Measurements from ENCODE around the gene NAA60. TPM values are rescaled to one million over a fixed set of nuclear protein-coding genes. Genes with fewer than 3 reads are reported as not detected.
"Not testable (repeated sequence)": the region's sequence is repeated elsewhere in the genome, so short reads cannot be mapped to it uniquely, and the experiment has no call there.

The NAA60 gene
- total RNA-seq, 1 donor from 2014 or later: 15.7 TPM

- Histone ChIP-seq H3K4me3 (ENCODE audit: low read length in 3 of 3) (no peak overlapping the region), H3K4me1 (ENCODE audit: control insufficient read depth in 3 of 3, insufficient read depth in 3 of 3, low read length in 3 of 3) (peaks cover 4 to 7% (median 7%) of the 10 kb centered on the region in 3 donors), H3K27ac (ENCODE audit: low read depth, low read length) (no peak overlapping the region), H3K36me3 (ENCODE audit: control insufficient read depth in 3 of 3, insufficient read depth in 3 of 3, low read length in 3 of 3) (peaks cover 1 to 13% (median 4%) of the 10 kb centered on the region in 3 donors), H3K9ac (ENCODE audit: low read depth in 1 of 3, low read length in 3 of 3) (peak overlapping the region in 1 of 3 donors; percentile 25), H3K27me3 (ENCODE audit: control insufficient read depth in 3 of 3, insufficient read depth in 3 of 3, low read length in 3 of 3) (no peaks in the 10 kb centered on the region), H3K9me3 (ENCODE audit: control insufficient read depth in 3 of 3, low read length in 3 of 3) (no peaks in the 10 kb centered on the region)
These were observed 47.6 kb downstream of the NAA60 start for GRCh38 chr16:3490911-3491629.

GRCh38 chr16:3492356-3492755, 48.9 kb downstream of the NAA60 start:
- Histone ChIP-seq H3K27ac (ENCODE audit: low read depth, low read length) (no peak overlapping the region), H3K4me3 (ENCODE audit: low read length in 3 of 3) (no peak overlapping the region), H3K27me3 (ENCODE audit: control insufficient read depth in 3 of 3, insufficient read depth in 3 of 3, low read length in 3 of 3) (no peaks in the 10 kb centered on the region), H3K36me3 (ENCODE audit: control insufficient read depth in 3 of 3, insufficient read depth in 3 of 3, low read length in 3 of 3) (peaks cover 0 to 5% (median 0%) of the 10 kb centered on the region in 3 donors), H3K9ac (ENCODE audit: low read depth in 1 of 3, low read length in 3 of 3) (no peak overlapping the region), H3K4me1 (ENCODE audit: control insufficient read depth in 3 of 3, insufficient read depth in 3 of 3, low read length in 3 of 3) (peaks cover 4 to 7% (median 7%) of the 10 kb centered on the region in 3 donors), H3K9me3 (ENCODE audit: control insufficient read depth in 3 of 3, low read length in 3 of 3) (no peaks in the 10 kb centered on the region)

GRCh38 chr16:3494386-3494973, 51.0 kb downstream of the NAA60 start:
- H3K36me3 ChIP-seq (ENCODE audit: control insufficient read depth in 3 of 3, insufficient read depth in 3 of 3, low read length in 3 of 3): no peaks in the 10 kb centered on the region
- H3K4me3 ChIP-seq (ENCODE audit: low read length in 3 of 3): no peak overlapping the region
- no peaks in the 10 kb centered on the region for H3K9me3 ChIP-seq (ENCODE audit: control insufficient read depth in 3 of 3, low read length in 3 of 3)
- H3K4me1 ChIP-seq (ENCODE audit: control insufficient read depth in 3 of 3, insufficient read depth in 3 of 3, low read length in 3 of 3): peaks cover 4 to 7% (median 7%) of the 10 kb centered on the region in 3 donors
- H3K9ac ChIP-seq (ENCODE audit: low read depth in 1 of 3, low read length in 3 of 3): no peak overlapping the region
- H3K27ac ChIP-seq (ENCODE audit: low read depth, low read length): no peak overlapping the region
- no peaks in the 10 kb centered on the region for H3K27me3 ChIP-seq (ENCODE audit: control insufficient read depth in 3 of 3, insufficient read depth in 3 of 3, low read length in 3 of 3)

DNA sequence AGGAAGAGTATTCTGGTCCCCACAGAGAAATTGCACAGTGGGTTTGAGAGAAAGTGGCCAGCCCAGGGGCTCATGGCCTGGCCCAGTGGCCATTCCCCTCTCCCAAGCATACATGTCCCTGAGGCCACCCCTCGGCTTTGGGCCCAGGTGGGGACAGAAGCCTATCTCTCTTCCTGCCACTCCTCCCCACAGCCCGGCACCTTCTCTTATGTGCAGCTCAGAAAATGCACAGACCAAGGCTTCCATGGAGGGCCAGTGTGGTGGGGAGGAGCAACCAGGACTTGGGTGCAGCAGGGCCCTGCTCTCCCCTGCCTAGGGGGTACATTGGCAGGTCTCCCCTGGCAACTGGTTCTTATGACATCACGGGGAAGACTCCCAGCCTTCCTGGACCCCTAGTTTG, 51.7 kb downstream of the NAA60 start, which contains the start of gene C16orf90:
TSS of gene C16orf90 (minus strand) at position 314 of the 400 bp plus-strand sequence. CDS start at position 246, 68 bp downstream.
- H3K27me3 ChIP-seq (ENCODE audit: control insufficient read depth in 3 of 3, insufficient read depth in 3 of 3, low read length in 3 of 3): no peaks in the 10 kb centered on the region
- no peak within 1 kb of the TSS for H3K4me3 ChIP-seq (ENCODE audit: low read length in 3 of 3)
- no peaks in the 10 kb centered on the region for H3K9me3 ChIP-seq (ENCODE audit: control insufficient read depth in 3 of 3, low read length in 3 of 3)
- H3K4me1 ChIP-seq (ENCODE audit: control insufficient read depth in 3 of 3, insufficient read depth in 3 of 3, low read length in 3 of 3): peaks cover 4 to 7% (median 7%) of the 10 kb centered on the region in 3 donors
- H3K27ac ChIP-seq (ENCODE audit: low read depth, low read length): no peak within 1 kb of the TSS
- no peaks in the 10 kb centered on the region for H3K36me3 ChIP-seq (ENCODE audit: control insufficient read depth in 3 of 3, insufficient read depth in 3 of 3, low read length in 3 of 3)
- no peak within 1 kb of the TSS for H3K9ac ChIP-seq (ENCODE audit: low read depth in 1 of 3, low read length in 3 of 3)

GRCh38 chr16:3496386-3496785, 52.9 kb downstream of the NAA60 start:
- H3K36me3 ChIP-seq (ENCODE audit: control insufficient read depth in 3 of 3, insufficient read depth in 3 of 3, low read length in 3 of 3): no peaks in the 10 kb centered on the region
- H3K27me3 ChIP-seq (ENCODE audit: control insufficient read depth in 3 of 3, insufficient read depth in 3 of 3, low read length in 3 of 3): no peaks in the 10 kb centered on the region
- no peak overlapping the region for H3K9ac ChIP-seq (ENCODE audit: low read depth in 1 of 3, low read length in 3 of 3)
- H3K27ac ChIP-seq (ENCODE audit: low read depth, low read length): no peak overlapping the region
- H3K4me3 ChIP-seq (ENCODE audit: low read length in 3 of 3): no peak overlapping the region
- H3K4me1 ChIP-seq (ENCODE audit: control insufficient read depth in 3 of 3, insufficient read depth in 3 of 3, low read length in 3 of 3): peaks cover 3 to 8% (median 3%) of the 10 kb centered on the region in 3 donors
- no peaks in the 10 kb centered on the region for H3K9me3 ChIP-seq (ENCODE audit: control insufficient read depth in 3 of 3, low read length in 3 of 3)

DNA sequence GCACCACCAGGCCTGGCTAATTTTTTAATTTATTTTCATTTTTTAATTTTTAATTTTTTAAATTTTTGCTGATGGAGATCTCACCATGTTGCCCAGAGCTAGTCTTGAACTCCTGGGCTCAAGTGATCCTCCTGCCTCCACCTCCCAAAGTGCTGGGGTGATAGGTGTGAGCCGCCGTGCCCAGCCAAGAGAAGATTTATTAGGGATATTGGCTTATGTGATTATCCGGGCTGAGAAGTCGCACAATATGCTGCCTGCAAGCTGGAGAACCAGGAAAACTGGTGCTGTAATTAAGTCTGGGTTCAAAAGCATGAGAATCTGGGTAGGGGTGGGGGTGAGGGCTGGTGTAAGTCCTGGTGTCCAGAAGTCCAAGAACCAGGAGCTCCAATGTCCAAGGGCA, 54.3 kb downstream of the NAA60 start:
- no peak overlapping the region for H3K27ac ChIP-seq (ENCODE audit: low read depth, low read length)
- no peaks in the 10 kb centered on the region for H3K9me3 ChIP-seq (ENCODE audit: control insufficient read depth in 3 of 3, low read length in 3 of 3)
- no peak overlapping the region for H3K9ac ChIP-seq (ENCODE audit: low read depth in 1 of 3, low read length in 3 of 3)
- no peaks in the 10 kb centered on the region for H3K36me3 ChIP-seq (ENCODE audit: control insufficient read depth in 3 of 3, insufficient read depth in 3 of 3, low read length in 3 of 3)
- no peak overlapping the region for H3K4me3 ChIP-seq (ENCODE audit: low read length in 3 of 3)
- no peaks in the 10 kb centered on the region for H3K27me3 ChIP-seq (ENCODE audit: control insufficient read depth in 3 of 3, insufficient read depth in 3 of 3, low read length in 3 of 3)
- H3K4me1 ChIP-seq (ENCODE audit: control insufficient read depth in 3 of 3, insufficient read depth in 3 of 3, low read length in 3 of 3): peaks cover 8 to 13% (median 10%) of the 10 kb centered on the region in 3 donors

DNA sequence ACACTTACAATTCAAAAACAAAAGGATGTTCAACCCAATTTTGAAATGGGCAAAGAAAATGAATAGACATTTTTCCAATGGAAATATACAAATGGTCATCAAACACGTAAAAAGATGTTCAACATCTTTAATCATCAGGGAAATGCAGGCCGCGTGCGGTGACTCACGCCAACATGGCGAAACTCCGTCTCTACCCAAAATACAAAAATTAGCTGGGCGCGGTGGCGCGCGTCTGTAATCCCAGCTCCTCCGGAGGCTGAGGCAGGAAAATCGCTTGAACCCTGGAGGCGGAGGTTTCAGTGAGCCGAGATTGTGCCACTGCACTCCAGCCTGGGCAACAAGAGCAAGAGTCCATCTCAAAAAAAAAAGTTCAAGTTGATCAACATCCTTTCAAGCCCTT, 55.5 kb downstream of the NAA60 start:
- Histone ChIP-seq H3K4me3 (ENCODE audit: low read length in 3 of 3) (no peak overlapping the region), H3K4me1 (ENCODE audit: control insufficient read depth in 3 of 3, insufficient read depth in 3 of 3, low read length in 3 of 3) (peaks cover 8 to 13% (median 10%) of the 10 kb centered on the region in 3 donors), H3K9ac (ENCODE audit: low read depth in 1 of 3, low read length in 3 of 3) (no peak overlapping the region), H3K36me3 (ENCODE audit: control insufficient read depth in 3 of 3, insufficient read depth in 3 of 3, low read length in 3 of 3) (no peaks in the 10 kb centered on the region), H3K9me3 (ENCODE audit: control insufficient read depth in 3 of 3, low read length in 3 of 3) (no peaks in the 10 kb centered on the region), H3K27ac (ENCODE audit: low read depth, low read length) (no peak overlapping the region), H3K27me3 (ENCODE audit: control insufficient read depth in 3 of 3, insufficient read depth in 3 of 3, low read length in 3 of 3) (no peaks in the 10 kb centered on the region)

GRCh38 chr16:3501412-3501761, 57.9 kb downstream of the NAA60 start:
- H3K4me3 ChIP-seq (ENCODE audit: low read length in 3 of 3): peak overlapping the region; percentile 87 to 95 (median 92)
- H3K27ac ChIP-seq (ENCODE audit: low read depth, low read length): not testable (repeated sequence)

GRCh38 chr16:3501783-3502400, 58.4 kb downstream of the NAA60 start:
- peaks cover 0 to 12% (median 6%) of the 10 kb centered on the region in 3 donors for H3K36me3 ChIP-seq (ENCODE audit: control insufficient read depth in 3 of 3, insufficient read depth in 3 of 3, low read length in 3 of 3)
- no peaks in the 10 kb centered on the region for H3K9me3 ChIP-seq (ENCODE audit: control insufficient read depth in 3 of 3, low read length in 3 of 3)
- peak overlapping the region in 2 of 3 donors; percentile 76 to 85 for H3K9ac ChIP-seq (ENCODE audit: low read depth in 1 of 3, low read length in 3 of 3)
- no peaks in the 10 kb centered on the region for H3K27me3 ChIP-seq (ENCODE audit: control insufficient read depth in 3 of 3, insufficient read depth in 3 of 3, low read length in 3 of 3)
- H3K27ac ChIP-seq (ENCODE audit: low read depth, low read length): no peak overlapping the region
- peak overlapping the region; percentile 87 to 95 (median 92) for H3K4me3 ChIP-seq (ENCODE audit: low read length in 3 of 3)
- H3K4me1 ChIP-seq (ENCODE audit: control insufficient read depth in 3 of 3, insufficient read depth in 3 of 3, low read length in 3 of 3): peaks cover 8 to 13% (median 10%) of the 10 kb centered on the region in 3 donors

More at GRCh38 chr16:3501412-3501761, 57.9 kb downstream of the NAA60 start:
- not testable (repeated sequence) for H3K36me3 ChIP-seq (ENCODE audit: control insufficient read depth in 3 of 3, insufficient read depth in 3 of 3, low read length in 3 of 3); H3K27me3 ChIP-seq (ENCODE audit: control insufficient read depth in 3 of 3, insufficient read depth in 3 of 3, low read length in 3 of 3); H3K9me3 ChIP-seq (ENCODE audit: control insufficient read depth in 3 of 3, low read length in 3 of 3)
- peaks cover 8 to 13% (median 10%) of the 10 kb centered on the region in 3 donors for H3K4me1 ChIP-seq (ENCODE audit: control insufficient read depth in 3 of 3, insufficient read depth in 3 of 3, low read length in 3 of 3)
- peak overlapping the region; percentile 76 to 85 (median 80) for H3K9ac ChIP-seq (ENCODE audit: low read depth in 1 of 3, low read length in 3 of 3)

GRCh38 chr16:3503523-3503922, 60.0 kb downstream of the NAA60 start:
- Histone ChIP-seq H3K27ac (ENCODE audit: low read depth, low read length) (no peak overlapping the region), H3K4me3 (ENCODE audit: low read length in 3 of 3) (no peak overlapping the region), H3K9me3 (ENCODE audit: control insufficient read depth in 3 of 3, low read length in 3 of 3) (no peaks in the 10 kb centered on the region), H3K27me3 (ENCODE audit: control insufficient read depth in 3 of 3, insufficient read depth in 3 of 3, low read length in 3 of 3) (no peaks in the 10 kb centered on the region), H3K36me3 (ENCODE audit: control insufficient read depth in 3 of 3, insufficient read depth in 3 of 3, low read length in 3 of 3) (peaks cover 8 to 20% (median 18%) of the 10 kb centered on the region in 3 donors), H3K9ac (ENCODE audit: low read depth in 1 of 3, low read length in 3 of 3) (no peak overlapping the region), H3K4me1 (ENCODE audit: control insufficient read depth in 3 of 3, insufficient read depth in 3 of 3, low read length in 3 of 3) (peaks cover 8 to 13% (median 10%) of the 10 kb centered on the region in 3 donors)
